SK-N-SH (cell line): ENCODE measurements around the gene SPAG8. TPM values are rescaled to one million over a fixed set of nuclear protein-coding genes. Genes with fewer than 3 reads are reported as not detected.

Experiments used
- CTCF ChIA-PET: fragments of 300-600, 350-600 bp; formaldehyde crosslinking; extraction: SDS; loops from one replicate; lab custom pipeline; 2021; lab: Yijun Ruan, JAX
- POLR2A ChIA-PET: fragments of 350-600 bp; sonication (Branson Sonifier 250); formaldehyde crosslinking; extraction: SDS; loops from one replicate; lab custom pipeline; 2020; ENCODE audit warnings: antibody characterized with exemption, inconsistent platforms; lab: Yijun Ruan, JAX
- DNase-seq: peaks from one replicate; pipeline ENCODE4 v3.0.0; 2012
- H2AFZ ChIP-seq: fragments of 200-600 bp; sonication (generic); 2 replicates; pipeline ENCODE4 v1.8.1; 2016; ENCODE audit warnings: antibody characterized with exemption, mild to moderate bottlenecking, low read depth
- H3F3A ChIP-seq: fragments of 200-600 bp; sonication (generic); replicated peaks from 2 replicates; pipeline ENCODE3; 2016; ENCODE audit warnings: antibody characterized with exemption, mild to moderate bottlenecking; ENCODE audit not compliant: insufficient read depth
- H3K27ac ChIP-seq, 2 experiments: fragments of 200-500 bp in 1 of 2; fragments of 200-600 bp in 1 of 2; sonication (Bioruptor generic) in 1 of 2; sonication (generic), shearing (Covaris generic) in 1 of 2; 2 replicates each; pipeline versions ENCODE4 v1.5.1 to v1.6.1; 2014 to 2016; ENCODE audit warnings: low read depth in 2 of 2, inconsistent platforms in 1 of 2, low read length in 1 of 2, mild to moderate bottlenecking in 1 of 2, mixed read lengths in 1 of 2
- H3K27me3 ChIP-seq: fragments of 200-600 bp; sonication (generic), shearing (Covaris generic); 2 replicates; pipeline ENCODE4 v1.6.1; 2016; ENCODE audit warnings: mixed run types; ENCODE audit not compliant: insufficient read depth
- H3K36me3 ChIP-seq, 2 experiments: fragments of 200-500 bp in 1 of 2; fragments of 200-600 bp in 1 of 2; sonication (Bioruptor generic) in 1 of 2; sonication (generic) in 1 of 2; replicated peaks in 1 of 2; 2 replicates each; pipeline versions ENCODE3 to v1.5.1; 2014 to 2016; ENCODE audit warnings: low read length in 1 of 2, mild to moderate bottlenecking in 1 of 2; ENCODE audit not compliant: insufficient read depth in 2 of 2, control insufficient read depth in 1 of 2
- H3K4me1 ChIP-seq, 2 experiments: fragments of 200-500 bp in 1 of 2; fragments of 200-600 bp in 1 of 2; sonication (Bioruptor generic) in 1 of 2; sonication (generic), shearing (Covaris generic) in 1 of 2; 2 replicates each; pipeline versions ENCODE4 v1.5.1 to v1.6.1; 2014 to 2016; ENCODE audit warnings: low read depth in 1 of 2, low read length in 1 of 2, mixed run types in 1 of 2; ENCODE audit not compliant: insufficient read depth in 2 of 2, control insufficient read depth in 1 of 2
- H3K4me2 ChIP-seq: fragments of 200-600 bp; sonication (generic), shearing (Covaris generic); 2 replicates; pipeline ENCODE4 v1.6.1; 2017; ENCODE audit warnings: mixed run types
- H3K4me3 ChIP-seq, 2 experiments: fragments of 200-500 bp in 1 of 2; fragments of 200-600 bp in 1 of 2; sonication (Bioruptor generic) in 1 of 2; sonication (generic), shearing (Covaris generic) in 1 of 2; 2 replicates each; pipeline versions ENCODE4 v1.5.1 to v1.8.1; 2014 to 2016; ENCODE audit warnings: low read depth in 2 of 2, inconsistent platforms in 1 of 2, low read length in 1 of 2, mild to moderate bottlenecking in 1 of 2, mixed read lengths in 1 of 2, moderate library complexity in 1 of 2
- H3K79me2 ChIP-seq: fragments of 200-600 bp; sonication (generic); 2 replicates; pipeline ENCODE4 v1.8.1; 2017; ENCODE audit warnings: mild to moderate bottlenecking; ENCODE audit not compliant: insufficient read depth
- H3K9ac ChIP-seq: fragments of 200-600 bp; sonication (generic); 2 replicates; pipeline ENCODE4 v1.6.1; 2017; ENCODE audit warnings: mixed run types
- H3K9me2 ChIP-seq: fragments of 200-600 bp; sonication (generic); 2 replicates; pipeline ENCODE4 v1.6.1; 2017; ENCODE audit warnings: mixed run types
- H3K9me3 ChIP-seq: fragments of 200-600 bp; sonication (generic); 2 replicates; pipeline ENCODE4 v1.6.1; 2017; ENCODE audit warnings: mixed run types, mild to moderate bottlenecking, moderate library complexity
- H4K20me1 ChIP-seq: fragments of 200-600 bp; sonication (generic); 2 replicates; pipeline ENCODE4 v1.6.1; 2017; ENCODE audit warnings: mild to moderate bottlenecking, mixed run types; ENCODE audit not compliant: insufficient read depth
- CTCF ChIP-seq: fragments of 200-600 bp; sonication (generic); IDR thresholded peaks from 2 replicates; pipeline ENCODE4 v1.6.1; 2017; ENCODE audit warnings: antibody characterized with exemption, mild to moderate bottlenecking, moderate library complexity
- ELF1 ChIP-seq: IDR thresholded peaks from 2 replicates; pipeline ENCODE4 v1.4.0; 2012
- EP300 ChIP-seq, 2 experiments: IDR thresholded peaks; 2 replicates each; pipeline versions ENCODE4 v1.4.0 to v1.6.1; 2012; ENCODE audit warnings: borderline replicate concordance in 1 of 2, low read depth in 1 of 2, low read length in 1 of 2
- EZH2phosphoT487 ChIP-seq: fragments of 200-600 bp; sonication (generic); IDR thresholded peaks from 2 replicates; pipeline ENCODE4 v1.6.1; 2017; ENCODE audit warnings: low read depth, mixed run types, mild to moderate bottlenecking, antibody characterized with exemption, moderate library complexity, borderline replicate concordance
- IRF3 ChIP-seq: fragments of 150-350 bp; IDR thresholded peaks from 2 replicates; pipeline ENCODE4 v1.6.1; 2016; ENCODE audit warnings: mild to moderate bottlenecking, low read depth, low read length
- MEF2A ChIP-seq: IDR thresholded peaks from 2 replicates; pipeline ENCODE4 v1.4.0; 2012; ENCODE audit warnings: low read depth, borderline replicate concordance
- MXI1 ChIP-seq: IDR thresholded peaks from 2 replicates; pipeline ENCODE4 v1.6.1; 2012; ENCODE audit warnings: mild to moderate bottlenecking, low read depth, low read length, improper control_type of control experiment
- POLR2AphosphoS5 ChIP-seq: IDR thresholded peaks from 2 replicates; pipeline ENCODE4 v1.6.1; 2012; ENCODE audit warnings: low read depth, low read length
- RAD21 ChIP-seq: IDR thresholded peaks from 2 replicates; pipeline ENCODE4 v1.6.1; 2012; ENCODE audit warnings: mild to moderate bottlenecking, low read length
- RCOR1 ChIP-seq: fragments of 150-350 bp; IDR thresholded peaks from 2 replicates; pipeline ENCODE4 v1.6.1; 2017; ENCODE audit warnings: antibody characterized with exemption, low read length
- RXRA ChIP-seq: IDR thresholded peaks from 2 replicates; pipeline ENCODE4 v1.4.0; 2012; ENCODE audit warnings: low read depth, mild to moderate bottlenecking, borderline replicate concordance
- SIN3A ChIP-seq: IDR thresholded peaks from 2 replicates; pipeline ENCODE4 v1.6.1; 2012; ENCODE audit warnings: low read depth, mild to moderate bottlenecking, low read length, moderate library complexity, borderline replicate concordance
- SMC3 ChIP-seq: IDR thresholded peaks from 2 replicates; pipeline ENCODE4 v1.6.1; 2012; ENCODE audit warnings: low read depth, low read length, improper control_type of control experiment
- TCF12 ChIP-seq: IDR thresholded peaks from 2 replicates; pipeline ENCODE4 v1.4.0; 2012
- TEAD4 ChIP-seq: IDR thresholded peaks from 2 replicates; pipeline ENCODE4 v1.4.0; 2012; ENCODE audit warnings: mild to moderate bottlenecking, borderline replicate concordance; ENCODE audit not compliant: insufficient read depth
- ZBTB33 ChIP-seq: IDR thresholded peaks from 2 replicates; pipeline ENCODE4 v1.4.0; 2012; ENCODE audit warnings: low read depth, borderline replicate concordance
- WGBS: methylation state at CpG from one replicate; pipeline ENCODE4 v1.1.6; 2017; ENCODE audit warnings: low lambda C conversion rate; 5-methylcytosine and 5-hydroxymethylcytosine counted together
- polyA plus RNA-seq, 3 experiments: library from polyadenylated mRNA; depleted of rRNA; stranded (reverse); fragments of >200 nt; gene quantifications; 2 replicates each; pipeline ENCODE4 v1.2.3, GENCODE V29; 2012

The SPAG8 gene
- polyA plus RNA-seq, 1 of the 3 experiments (the other 2 are of a cell fraction) = 1.5 TPM

GRCh38 chr9:35856882-35857281 lies 44.8 kb upstream of the SPAG8 start:
- Histone ChIP-seq H3K9me2 (no peaks in the 10 kb centered on the region), H2AFZ (no peak overlapping the region), H3K4me2 (no peak overlapping the region), H3K9me3 (no peaks in the 10 kb centered on the region), H3K79me2 (no peaks in the 10 kb centered on the region), H3F3A (no peaks in the 10 kb centered on the region), H3K27ac (no peak overlapping the region), H4K20me1 (no peaks in the 10 kb centered on the region), H3K4me3 (no peak overlapping the region), H3K4me1 (peaks cover 0 to 9% of the 10 kb centered on the region in 2 experiments; a peak in 1 of 4 replicates), H3K9ac (no peak overlapping the region), H3K36me3 (no peaks in the 10 kb centered on the region), H3K27me3 (no peaks in the 10 kb centered on the region)
- ChIA-PET POLR2A (no interaction called here), CTCF (interaction anchor here (1.7 to 3.6 kb wide), 3 partner anchors 10 to 67 kb away, joined by 6 to 17 read pairs (median 10); no protein-coding TSS in a partner anchor)
- WGBS = 57% methylated on average over 4 of the region's 5 CpGs
- no peak for TF ChIP-seq TCF12
- TF ChIP-seq RCOR1 = no peak
- no peak for TF ChIP-seq SIN3A
- no peak for TF ChIP-seq RAD21
- TF ChIP-seq EP300 (IDR thresholded peaks at IDR 0.05; ENCODE audit: borderline replicate concordance in 1 of 2, low read depth in 1 of 2, low read length in 1 of 2) = no peak
- no peak for TF ChIP-seq CTCF
- TF ChIP-seq EZH2phosphoT487 = no peak
- TF ChIP-seq MEF2A = no peak
- TF ChIP-seq POLR2AphosphoS5 = no peak
- TF ChIP-seq RXRA = no peak
- TF ChIP-seq IRF3 = no peak
- no peak for TF ChIP-seq MXI1
- TF ChIP-seq ZBTB33 = no peak
- no peak for TF ChIP-seq SMC3
- no peak for TF ChIP-seq ELF1
- no peak for TF ChIP-seq TEAD4
- DNase-seq = no peak
